Suprapubic skin (tissue), 4 donors: ENCODE results near the gene OSBPL8. TPM values are rescaled to one million over a fixed set of nuclear protein-coding genes. Genes with fewer than 3 reads are reported as not detected.

Experiments used
- DNase-seq, 2 donors: peaks; one replicate each; pipeline ENCODE4 v3.0.0-alpha.2; 2019; ENCODE audit warnings: low spot score in 2 of 2
- H3K27ac ChIP-seq: fragments of 200-600 bp; sonication (generic); one replicate; pipeline ENCODE4 v1.5.1; 2019
- H3K27me3 ChIP-seq: fragments of 200-600 bp; sonication (generic); one replicate; pipeline ENCODE4 v1.5.1; 2019
- H3K36me3 ChIP-seq: fragments of 200-600 bp; sonication (generic); one replicate; pipeline ENCODE4 v1.5.1; 2019
- H3K4me1 ChIP-seq: fragments of 200-600 bp; sonication (generic); one replicate; pipeline ENCODE4 v1.5.1; 2019
- H3K4me3 ChIP-seq: fragments of 200-600 bp; sonication (generic); one replicate; pipeline ENCODE4 v1.5.1; 2019; ENCODE audit warnings: mild to moderate bottlenecking
- H3K9me3 ChIP-seq: fragments of 200-600 bp; sonication (generic); one replicate; pipeline ENCODE4 v1.5.1; 2019
- EP300 ChIP-seq: sonication (generic); formaldehyde crosslinking; IDR thresholded peaks from one replicate; pipeline ENCODE4 v1.6.1; 2017; ENCODE audit warnings: antibody characterized with exemption
- POLR2A ChIP-seq, 2 donors: fragments of 450-650 bp; IDR thresholded peaks; one replicate each; pipeline ENCODE4 v1.6.1; 2017; ENCODE audit warnings: antibody characterized with exemption in 2 of 2, mild to moderate bottlenecking in 2 of 2, moderate library complexity in 2 of 2
- POLR2AphosphoS5 ChIP-seq, 3 donors: sonication (generic); formaldehyde crosslinking; IDR thresholded peaks; one replicate each; pipeline ENCODE4 v1.6.1; 2017; ENCODE audit warnings: antibody characterized with exemption in 3 of 3
- WGBS: methylation state at CpG from one replicate; pipeline ENCODE4 v1.1.5; 2018; 5-methylcytosine and 5-hydroxymethylcytosine counted together
- total RNA-seq, 4 donors: library from RNA; depleted of rRNA; stranded (reverse); fragments of >200 nt; gene quantifications; one replicate each; pipeline ENCODE4 v1.1.0, GENCODE V29; 2016
- TF ChIP-seq, protein P1 (sequence below), 2 donors: fragments of 200-600 bp in 1 of 2; fragments of 450-650 bp in 1 of 2; sonication (generic) in 1 of 2; IDR thresholded peaks; one replicate each; pipeline ENCODE4 v1.5.1; 2016 to 2019; ENCODE audit warnings: antibody characterized with exemption in 2 of 2, mild to moderate bottlenecking in 1 of 2, moderate library complexity in 1 of 2

Gene OSBPL8
- total RNA-seq, 4 donors from 2014 or later: 73.1 to 116 (median 87.4) TPM

DNA sequence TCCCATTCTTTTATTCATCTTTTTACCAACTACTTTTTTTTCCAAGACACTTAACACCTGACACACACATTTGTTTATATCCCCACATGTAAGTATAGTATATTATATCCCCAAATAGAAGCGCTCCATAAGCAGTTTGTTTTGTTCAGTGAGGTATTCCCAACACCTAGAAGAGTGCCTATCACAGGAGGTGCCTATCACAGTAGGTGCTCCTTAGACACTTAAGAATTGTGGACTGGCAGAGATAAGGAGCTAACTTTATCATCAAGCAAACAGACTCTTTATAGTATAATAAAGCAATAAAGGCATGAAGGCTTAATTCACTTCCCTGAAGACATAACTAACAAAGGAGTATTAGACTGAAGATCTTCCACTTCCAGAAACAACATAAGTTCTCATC, 29.1 kb downstream of the OSBPL8 start:
- TF ChIP-seq POLR2A (IDR thresholded peaks at IDR 0.05): no peak
- TF ChIP-seq POLR2AphosphoS5 (IDR thresholded peaks at IDR 0.05): no peak
- no peak for TF ChIP-seq EP300
- TF ChIP-seq, protein P1, sequence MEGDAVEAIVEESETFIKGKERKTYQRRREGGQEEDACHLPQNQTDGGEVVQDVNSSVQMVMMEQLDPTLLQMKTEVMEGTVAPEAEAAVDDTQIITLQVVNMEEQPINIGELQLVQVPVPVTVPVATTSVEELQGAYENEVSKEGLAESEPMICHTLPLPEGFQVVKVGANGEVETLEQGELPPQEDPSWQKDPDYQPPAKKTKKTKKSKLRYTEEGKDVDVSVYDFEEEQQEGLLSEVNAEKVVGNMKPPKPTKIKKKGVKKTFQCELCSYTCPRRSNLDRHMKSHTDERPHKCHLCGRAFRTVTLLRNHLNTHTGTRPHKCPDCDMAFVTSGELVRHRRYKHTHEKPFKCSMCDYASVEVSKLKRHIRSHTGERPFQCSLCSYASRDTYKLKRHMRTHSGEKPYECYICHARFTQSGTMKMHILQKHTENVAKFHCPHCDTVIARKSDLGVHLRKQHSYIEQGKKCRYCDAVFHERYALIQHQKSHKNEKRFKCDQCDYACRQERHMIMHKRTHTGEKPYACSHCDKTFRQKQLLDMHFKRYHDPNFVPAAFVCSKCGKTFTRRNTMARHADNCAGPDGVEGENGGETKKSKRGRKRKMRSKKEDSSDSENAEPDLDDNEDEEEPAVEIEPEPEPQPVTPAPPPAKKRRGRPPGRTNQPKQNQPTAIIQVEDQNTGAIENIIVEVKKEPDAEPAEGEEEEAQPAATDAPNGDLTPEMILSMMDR (IDR thresholded peaks at IDR 0.05): no peak
- Histone ChIP-seq H3K27me3 (no peaks in the 10 kb centered on the region), H3K36me3 (no peaks in the 10 kb centered on the region), H3K9me3 (no peaks in the 10 kb centered on the region), H3K4me1 (no peaks in the 10 kb centered on the region), H3K4me3 (no peak overlapping the region), H3K27ac (no peak overlapping the region)
- WGBS: 100% methylated on average over 1 of the region's 1 CpG
- DNase-seq: no peak

DNA sequence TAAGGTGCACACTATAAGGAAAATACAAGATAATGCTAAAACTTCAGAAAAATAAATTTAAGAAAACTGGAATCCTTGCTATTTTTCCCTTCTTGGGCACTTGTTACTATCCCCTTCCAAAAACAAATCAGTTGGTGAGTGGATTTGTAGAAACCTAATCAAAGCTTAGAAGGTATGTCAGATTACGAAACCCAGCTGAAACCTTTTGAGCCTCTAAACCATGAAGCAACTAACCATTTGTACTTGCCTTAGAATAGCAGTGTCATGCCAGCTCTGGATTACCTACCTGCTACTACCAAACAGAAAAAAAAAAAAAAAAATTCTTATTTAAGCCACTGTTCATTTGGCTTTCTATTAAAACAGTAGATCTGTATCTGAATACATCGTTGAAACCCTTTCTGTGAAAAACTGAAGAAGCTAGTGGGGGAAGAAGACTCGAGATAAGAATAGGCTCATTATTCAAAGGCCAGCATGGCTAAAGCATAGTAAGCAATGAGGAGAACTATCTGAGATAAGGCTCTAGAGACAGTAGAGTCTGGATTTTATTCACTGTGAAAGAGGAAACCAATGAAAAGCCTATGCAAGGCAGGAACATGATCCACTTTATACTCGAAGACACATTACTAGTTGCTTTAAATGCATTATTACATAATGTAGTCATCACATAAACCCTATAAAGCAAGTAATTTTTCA, 30.2 kb downstream of the OSBPL8 start:
- no peak overlapping the region for H3K27ac ChIP-seq
- H3K36me3 ChIP-seq: no peaks in the 10 kb centered on the region
- TF ChIP-seq POLR2AphosphoS5 (IDR thresholded peaks at IDR 0.05) (no peak), POLR2A (IDR thresholded peaks at IDR 0.05) (no peak), EP300 (no peak)
- TF ChIP-seq, protein P1 (IDR thresholded peaks at IDR 0.05): no peak
- H3K9me3 ChIP-seq: no peaks in the 10 kb centered on the region
- H3K4me1 ChIP-seq: no peaks in the 10 kb centered on the region
- WGBS: 53% methylated on average over 4 of the region's 4 CpGs
- H3K4me3 ChIP-seq: no peak overlapping the region
- DNase-seq: no peak
- H3K27me3 ChIP-seq: no peaks in the 10 kb centered on the region

DNA sequence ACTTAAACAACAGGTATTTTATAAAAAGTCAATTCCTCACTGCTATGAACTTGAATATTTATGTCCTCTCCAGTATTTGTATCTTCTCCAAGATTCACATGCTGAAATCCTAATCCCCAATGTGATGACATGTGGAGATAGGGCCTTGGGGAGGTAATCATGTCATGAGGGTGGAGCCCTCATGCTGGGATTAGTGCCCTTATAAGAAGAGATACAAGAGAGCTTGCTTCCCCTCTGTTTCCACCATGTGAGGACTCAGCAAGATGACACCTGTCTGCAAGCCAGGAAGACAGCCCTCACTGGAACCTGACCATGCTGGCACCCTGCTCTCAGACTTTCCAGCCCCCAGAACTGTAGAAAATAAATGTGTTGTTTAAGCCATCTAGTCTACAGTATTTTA, 36.2 kb downstream of the OSBPL8 start:
- Histone ChIP-seq H3K36me3 (no peaks in the 10 kb centered on the region), H3K4me3 (no peak overlapping the region), H3K9me3 (no peaks in the 10 kb centered on the region), H3K27ac (no peak overlapping the region), H3K4me1 (no peaks in the 10 kb centered on the region), H3K27me3 (no peaks in the 10 kb centered on the region)
- TF ChIP-seq, protein P1 (IDR thresholded peaks at IDR 0.05): no peak
- no peak for TF ChIP-seq POLR2AphosphoS5 (IDR thresholded peaks at IDR 0.05)
- no peak for TF ChIP-seq POLR2A (IDR thresholded peaks at IDR 0.05)
- TF ChIP-seq EP300: no peak
- no peak for DNase-seq

DNA sequence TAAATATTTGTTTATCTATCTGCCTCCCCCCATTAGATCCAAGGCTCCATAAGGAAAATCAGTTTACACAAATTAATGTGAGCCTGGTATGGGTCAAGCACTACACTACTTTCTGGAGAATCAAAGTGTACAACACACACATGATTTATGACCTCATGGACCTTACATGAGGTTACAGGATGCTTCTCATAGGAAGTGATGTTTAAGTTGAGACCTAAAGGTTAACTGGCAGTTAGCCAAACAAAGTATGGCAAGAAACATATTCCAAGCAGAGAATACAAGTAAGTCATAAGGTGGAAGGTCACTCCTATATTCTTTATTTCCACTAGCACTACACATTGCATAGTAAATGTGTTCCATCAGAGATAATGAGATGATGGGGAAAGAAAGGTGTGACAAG, 39.2 kb downstream of the OSBPL8 start:
- Histone ChIP-seq H3K4me3 (no peak overlapping the region), H3K27ac (no peak overlapping the region), H3K36me3 (no peaks in the 10 kb centered on the region), H3K9me3 (no peaks in the 10 kb centered on the region), H3K27me3 (no peaks in the 10 kb centered on the region), H3K4me1 (no peaks in the 10 kb centered on the region)
- no peak for DNase-seq
- no peak for TF ChIP-seq EP300
- TF ChIP-seq, protein P1 (IDR thresholded peaks at IDR 0.05): no peak

DNA sequence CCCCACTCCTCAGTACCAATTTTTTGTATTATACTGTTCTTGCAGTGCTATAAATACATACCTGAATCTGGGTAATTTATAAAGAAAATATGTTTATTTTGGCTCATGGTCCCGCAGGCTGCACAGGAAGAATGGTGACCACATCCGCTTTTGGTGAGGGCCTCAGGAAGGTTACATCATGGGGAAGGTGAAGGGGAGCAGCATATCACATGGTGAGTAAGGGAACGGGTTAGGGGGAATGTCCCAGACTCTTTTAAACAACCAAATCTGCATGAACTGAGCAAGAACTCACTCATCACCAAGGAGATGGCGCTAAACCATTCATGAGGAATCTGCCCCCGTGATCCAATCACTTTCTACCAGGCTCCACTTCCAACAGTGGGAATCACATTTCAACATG, 40.0 kb downstream of the OSBPL8 start:
- no peak overlapping the region for H3K27ac ChIP-seq
- H3K36me3 ChIP-seq: no peaks in the 10 kb centered on the region
- H3K9me3 ChIP-seq: no peaks in the 10 kb centered on the region
- no peaks in the 10 kb centered on the region for H3K4me1 ChIP-seq
- TF ChIP-seq POLR2AphosphoS5 (IDR thresholded peaks at IDR 0.05) (no peak), EP300 (no peak), POLR2A (IDR thresholded peaks at IDR 0.05) (no peak)
- TF ChIP-seq, protein P1 (IDR thresholded peaks at IDR 0.05): no peak
- 91% methylated on average over 5 of the region's 5 CpGs for WGBS
- H3K4me3 ChIP-seq: no peak overlapping the region
- H3K27me3 ChIP-seq: no peaks in the 10 kb centered on the region
- DNase-seq: no peak
